ENCODE measurements around the gene LAMA5.

LAMA5 gene

DNA sequence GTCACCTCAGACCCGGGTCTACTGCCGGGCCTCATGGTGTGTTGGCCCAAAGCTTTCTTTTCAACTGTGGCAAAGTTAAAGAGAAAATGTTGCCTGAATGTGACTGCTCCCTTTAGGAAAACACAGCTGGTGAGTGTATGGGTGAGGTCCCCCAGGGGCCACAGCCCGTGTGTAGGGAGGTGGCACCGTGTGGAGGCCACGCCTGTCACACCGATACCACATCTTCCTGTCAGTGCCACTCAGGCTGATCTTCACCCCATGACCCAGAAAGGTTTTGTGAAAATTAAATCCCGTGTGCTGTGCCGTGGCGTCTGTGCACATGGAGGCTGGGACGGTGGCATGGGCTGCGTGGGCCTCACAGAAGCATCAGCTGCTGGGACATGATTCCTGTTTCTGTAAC lies 75.0 kb downstream of the LAMA5 start:
- H3K27ac ChIP-seq (ENCODE audit: low read length): no peak overlapping the region
- no peaks in the 10 kb centered on the region for H3K27me3 ChIP-seq (ENCODE audit: low read depth, low read length)
- H3K4me3 ChIP-seq (ENCODE audit: low read depth in 1 of 2, low read length in 2 of 2): no peak overlapping the region
- H3K36me3 ChIP-seq (ENCODE audit: control insufficient read depth in 1 of 2, insufficient read depth in 2 of 2, low read length in 2 of 2): peaks cover 34 to 72% of the 10 kb centered on the region in 2 donors
- H3K9me3 ChIP-seq (ENCODE audit: control insufficient read depth in 1 of 2, low read length in 2 of 2): no peaks in the 10 kb centered on the region
- H3K4me1 ChIP-seq (ENCODE audit: control insufficient read depth in 1 of 2, insufficient read depth in 2 of 2, low read length in 2 of 2): no peaks in the 10 kb centered on the region

DNA sequence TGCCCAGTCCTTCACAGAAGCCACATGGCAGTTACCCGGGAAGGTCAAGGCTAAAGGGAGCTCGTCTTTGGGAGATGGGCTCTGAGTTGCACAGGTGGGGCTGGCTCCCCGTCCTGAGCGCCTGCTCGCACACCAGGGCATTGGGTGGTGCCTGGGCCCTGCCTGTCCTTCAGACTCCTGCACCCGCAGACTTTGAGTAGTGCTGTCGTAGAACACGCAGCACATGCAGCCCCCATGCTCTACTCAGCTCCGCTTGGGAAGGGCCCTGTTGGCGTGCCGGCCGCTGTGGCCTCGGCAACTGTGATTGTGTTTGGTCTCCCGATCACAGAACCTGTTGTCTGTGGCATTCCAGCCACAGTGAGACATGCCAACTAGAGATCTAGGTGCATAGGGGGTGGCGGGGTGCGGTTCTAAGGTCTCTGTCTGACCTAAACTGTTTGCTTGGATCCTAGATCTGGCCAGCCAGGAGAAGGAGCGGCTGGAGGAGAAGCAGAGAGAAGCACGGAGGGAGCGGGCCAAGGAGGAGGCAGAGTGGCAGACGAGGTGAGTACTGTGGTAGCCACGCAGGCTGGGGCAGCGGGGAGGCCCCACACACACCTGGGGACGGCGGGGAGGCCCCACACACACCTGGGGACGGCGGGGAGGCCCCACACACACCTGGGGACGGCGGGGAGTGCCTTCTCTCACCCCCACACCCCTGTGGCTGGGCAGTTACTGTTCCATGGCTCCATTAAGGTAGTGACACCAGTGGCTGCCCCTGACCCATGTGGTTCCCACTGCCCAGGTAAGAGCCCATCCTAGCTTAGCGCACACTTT lies 75.7 kb downstream of the LAMA5 start:
- H3K27me3 ChIP-seq (ENCODE audit: low read depth, low read length): no peaks in the 10 kb centered on the region
- no peak overlapping the region for H3K27ac ChIP-seq (ENCODE audit: low read length)
- no peaks in the 10 kb centered on the region for H3K9me3 ChIP-seq (ENCODE audit: control insufficient read depth in 1 of 2, low read length in 2 of 2)
- no peaks in the 10 kb centered on the region for H3K4me1 ChIP-seq (ENCODE audit: control insufficient read depth in 1 of 2, insufficient read depth in 2 of 2, low read length in 2 of 2)
- H3K36me3 ChIP-seq (ENCODE audit: control insufficient read depth in 1 of 2, insufficient read depth in 2 of 2, low read length in 2 of 2): peaks cover 34 to 70% of the 10 kb centered on the region in 2 donors
- no peak overlapping the region for H3K4me3 ChIP-seq (ENCODE audit: low read depth in 1 of 2, low read length in 2 of 2)

DNA sequence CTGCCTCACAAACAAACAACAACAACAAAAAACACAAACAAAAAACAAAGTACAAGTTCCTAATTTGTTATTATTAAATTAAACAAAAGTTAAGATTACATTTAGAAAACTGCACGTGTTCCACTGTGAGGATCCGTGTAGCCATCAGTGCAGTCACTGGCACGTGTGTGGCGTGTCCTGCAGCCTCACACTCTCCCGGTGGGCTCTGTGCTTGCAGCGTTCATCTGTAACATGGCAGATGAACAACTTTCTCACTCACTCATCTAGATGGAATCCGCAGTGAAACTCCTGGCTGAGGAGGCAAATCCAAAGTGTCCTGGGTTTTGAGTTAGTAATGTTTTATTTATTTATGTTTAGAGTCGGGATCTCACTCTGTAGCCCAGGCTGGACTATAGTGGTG lies 77.2 kb downstream of the LAMA5 start:
- no peaks in the 10 kb centered on the region for H3K9me3 ChIP-seq (ENCODE audit: control insufficient read depth in 1 of 2, low read length in 2 of 2)
- peaks cover 27 to 72% of the 10 kb centered on the region in 2 donors for H3K36me3 ChIP-seq (ENCODE audit: control insufficient read depth in 1 of 2, insufficient read depth in 2 of 2, low read length in 2 of 2)
- H3K4me3 ChIP-seq (ENCODE audit: low read depth in 1 of 2, low read length in 2 of 2): no peak overlapping the region
- no peak overlapping the region for H3K27ac ChIP-seq (ENCODE audit: low read length)
- H3K4me1 ChIP-seq (ENCODE audit: control insufficient read depth in 1 of 2, insufficient read depth in 2 of 2, low read length in 2 of 2): no peaks in the 10 kb centered on the region
- no peaks in the 10 kb centered on the region for H3K27me3 ChIP-seq (ENCODE audit: low read depth, low read length)

DNA sequence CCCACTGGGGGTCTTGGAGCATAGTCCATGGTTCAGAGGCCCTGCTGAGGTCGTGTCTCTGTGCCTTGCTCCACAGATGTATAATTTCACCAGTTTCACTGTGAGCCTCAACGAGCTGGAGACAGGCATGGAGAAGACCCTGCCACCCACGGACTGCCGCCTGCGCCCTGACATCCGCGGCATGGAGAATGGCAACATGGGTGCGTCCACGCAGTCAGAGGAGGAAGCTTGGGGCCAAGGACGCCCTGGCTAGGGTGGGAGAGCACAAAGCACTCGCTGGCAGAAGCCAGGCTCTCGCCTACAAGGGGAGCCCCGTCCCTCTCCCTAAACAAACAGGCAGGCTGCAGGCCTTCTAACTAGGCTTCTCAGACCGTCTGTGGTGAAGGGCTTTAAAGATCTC lies 78.0 kb downstream of the LAMA5 start:
- no peak overlapping the region for H3K4me3 ChIP-seq (ENCODE audit: low read depth in 1 of 2, low read length in 2 of 2)
- no peak overlapping the region for H3K27ac ChIP-seq (ENCODE audit: low read length)
- H3K9me3 ChIP-seq (ENCODE audit: control insufficient read depth in 1 of 2, low read length in 2 of 2): no peaks in the 10 kb centered on the region
- H3K4me1 ChIP-seq (ENCODE audit: control insufficient read depth in 1 of 2, insufficient read depth in 2 of 2, low read length in 2 of 2): no peaks in the 10 kb centered on the region
- no peaks in the 10 kb centered on the region for H3K27me3 ChIP-seq (ENCODE audit: low read depth, low read length)
- peaks cover 24 to 75% of the 10 kb centered on the region in 2 donors for H3K36me3 ChIP-seq (ENCODE audit: control insufficient read depth in 1 of 2, insufficient read depth in 2 of 2, low read length in 2 of 2)

DNA sequence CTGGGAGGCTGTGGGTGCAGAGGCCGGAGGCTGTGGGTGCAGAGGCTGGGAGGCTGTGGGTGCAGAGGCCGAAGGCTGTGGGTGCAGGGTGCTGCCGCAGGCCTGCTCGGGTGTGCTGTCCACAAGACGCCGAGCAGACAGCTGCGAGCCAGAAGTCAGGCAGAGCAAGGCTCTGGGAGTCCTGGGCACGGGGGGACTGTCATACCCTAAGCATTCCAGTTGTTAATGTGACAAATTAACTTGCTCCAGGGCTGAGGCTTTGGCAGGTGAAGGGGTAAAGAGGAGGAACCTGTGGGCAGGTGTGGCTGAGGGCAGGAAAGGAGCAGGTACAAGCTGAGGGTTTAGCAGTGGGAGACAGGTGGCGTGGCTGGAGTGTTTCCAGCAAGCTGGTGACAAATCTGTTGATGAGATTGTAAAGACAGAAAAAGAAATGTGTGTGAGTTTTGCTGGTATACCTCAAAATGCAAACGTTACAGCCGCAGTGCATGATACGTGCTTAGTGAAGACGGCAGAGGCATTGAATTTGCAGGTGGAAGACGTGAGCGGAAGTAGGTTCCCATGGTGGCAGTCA lies 78.5 kb downstream of the LAMA5 start:
- Histone ChIP-seq H3K4me1 (ENCODE audit: control insufficient read depth in 1 of 2, insufficient read depth in 2 of 2, low read length in 2 of 2) (no peaks in the 10 kb centered on the region), H3K27ac (ENCODE audit: low read length) (no peak overlapping the region), H3K36me3 (ENCODE audit: control insufficient read depth in 1 of 2, insufficient read depth in 2 of 2, low read length in 2 of 2) (peaks cover 23 to 75% of the 10 kb centered on the region in 2 donors), H3K9me3 (ENCODE audit: control insufficient read depth in 1 of 2, low read length in 2 of 2) (no peaks in the 10 kb centered on the region), H3K4me3 (ENCODE audit: low read depth in 1 of 2, low read length in 2 of 2) (no peak overlapping the region), H3K27me3 (ENCODE audit: low read depth, low read length) (no peaks in the 10 kb centered on the region)

DNA sequence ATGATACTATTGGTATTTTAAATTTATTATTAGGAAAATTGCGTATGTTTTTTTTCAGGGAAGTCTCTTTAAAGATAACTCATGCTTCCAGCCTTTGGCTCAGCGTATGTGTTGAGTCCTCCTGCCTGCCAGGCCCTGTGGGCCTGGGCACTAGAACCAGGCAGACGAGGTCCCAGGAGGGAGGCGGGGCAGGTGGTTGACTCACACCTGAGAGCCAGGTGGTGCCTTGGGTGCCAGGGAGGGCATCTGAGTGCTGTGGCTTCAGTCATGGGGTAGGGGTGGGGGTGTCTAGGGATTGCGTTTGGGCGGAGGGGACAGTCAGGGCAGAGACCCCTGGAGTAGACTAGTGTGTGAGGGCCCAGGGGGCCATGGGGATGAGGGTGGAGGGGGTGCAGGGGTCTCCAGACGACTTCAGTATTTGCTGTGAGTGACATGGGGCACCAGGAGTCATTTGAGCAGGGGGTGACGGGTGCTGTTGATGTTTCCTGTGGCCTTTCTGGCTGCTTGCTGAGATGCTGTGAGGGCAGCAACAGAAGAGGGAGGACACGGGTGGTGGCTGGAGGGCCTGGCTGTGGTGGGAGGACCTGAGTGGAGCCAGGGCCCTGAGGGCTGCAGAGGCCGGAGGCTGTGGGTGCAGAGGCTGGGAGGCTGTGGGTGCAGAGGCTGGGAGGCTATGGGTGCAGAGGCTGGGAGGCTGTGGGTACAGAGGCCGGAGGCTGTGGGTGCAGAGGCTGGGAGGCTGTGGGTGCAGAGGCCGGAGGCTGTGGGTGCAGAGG lies 79.2 kb downstream of the LAMA5 start:
- H3K27me3 ChIP-seq (ENCODE audit: low read depth, low read length): no peaks in the 10 kb centered on the region
- H3K9me3 ChIP-seq (ENCODE audit: control insufficient read depth in 1 of 2, low read length in 2 of 2): no peaks in the 10 kb centered on the region
- H3K4me3 ChIP-seq (ENCODE audit: low read depth in 1 of 2, low read length in 2 of 2): no peak overlapping the region
- H3K36me3 ChIP-seq (ENCODE audit: control insufficient read depth in 1 of 2, insufficient read depth in 2 of 2, low read length in 2 of 2): peaks cover 20 to 75% of the 10 kb centered on the region in 2 donors
- no peak overlapping the region for H3K27ac ChIP-seq (ENCODE audit: low read length)
- H3K4me1 ChIP-seq (ENCODE audit: control insufficient read depth in 1 of 2, insufficient read depth in 2 of 2, low read length in 2 of 2): no peaks in the 10 kb centered on the region

DNA sequence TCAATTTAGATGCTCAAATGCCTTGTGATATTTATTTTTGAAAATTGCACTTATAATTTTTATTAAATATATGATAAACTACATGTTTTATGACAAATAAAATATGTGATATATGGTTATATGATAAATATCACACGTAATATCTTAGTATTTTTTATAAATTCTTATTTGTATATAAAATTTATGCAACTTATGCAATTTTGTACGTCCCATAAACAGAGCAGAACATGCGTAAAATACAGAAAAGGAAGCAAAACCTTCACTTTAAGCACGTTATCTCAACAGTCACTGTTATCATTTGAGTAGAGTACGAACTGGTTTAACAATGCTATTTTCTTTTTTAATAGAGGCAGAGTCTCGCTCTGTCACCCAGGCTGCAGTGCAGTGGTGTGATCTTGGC lies 80.0 kb downstream of the LAMA5 start:
- Histone ChIP-seq H3K36me3 (ENCODE audit: control insufficient read depth in 1 of 2, insufficient read depth in 2 of 2, low read length in 2 of 2) (peaks cover 21 to 81% of the 10 kb centered on the region in 2 donors), H3K27ac (ENCODE audit: low read length) (no peak overlapping the region), H3K9me3 (ENCODE audit: control insufficient read depth in 1 of 2, low read length in 2 of 2) (no peaks in the 10 kb centered on the region), H3K27me3 (ENCODE audit: low read depth, low read length) (no peaks in the 10 kb centered on the region), H3K4me1 (ENCODE audit: control insufficient read depth in 1 of 2, insufficient read depth in 2 of 2, low read length in 2 of 2) (no peaks in the 10 kb centered on the region), H3K4me3 (ENCODE audit: low read depth in 1 of 2, low read length in 2 of 2) (no peak overlapping the region)

DNA sequence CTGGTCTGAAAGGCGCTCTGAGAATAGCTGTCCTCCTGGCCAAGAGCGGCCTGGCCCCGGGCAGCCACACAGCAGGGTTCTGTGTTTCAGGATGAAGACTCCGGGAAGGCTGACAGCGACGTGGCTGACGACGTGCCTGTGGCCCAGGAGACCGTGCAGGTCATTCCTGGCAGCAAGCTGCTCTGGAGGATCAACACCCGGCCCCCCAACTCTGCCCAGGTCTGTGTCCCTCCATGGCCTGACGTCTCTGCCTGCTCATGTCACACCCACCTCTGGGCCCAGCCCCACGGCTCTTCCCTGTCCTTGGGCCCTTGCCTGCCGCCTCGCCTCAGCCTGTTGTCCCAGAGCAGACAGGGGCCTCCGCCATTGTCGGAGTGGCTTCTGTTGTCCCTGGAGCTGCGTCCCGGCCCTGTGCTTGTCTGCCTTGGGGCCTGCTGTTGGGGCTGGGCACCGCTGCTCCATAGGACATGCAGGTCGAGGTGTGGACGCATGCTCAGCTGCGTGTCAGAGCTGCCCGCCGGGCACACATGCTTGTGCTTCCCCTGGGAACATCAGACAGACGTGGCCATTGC lies 80.5 kb downstream of the LAMA5 start:
- Histone ChIP-seq H3K27ac (ENCODE audit: low read length) (no peak overlapping the region), H3K36me3 (ENCODE audit: control insufficient read depth in 1 of 2, insufficient read depth in 2 of 2, low read length in 2 of 2) (peaks cover 24 to 81% of the 10 kb centered on the region in 2 donors), H3K4me1 (ENCODE audit: control insufficient read depth in 1 of 2, insufficient read depth in 2 of 2, low read length in 2 of 2) (no peaks in the 10 kb centered on the region), H3K4me3 (ENCODE audit: low read depth in 1 of 2, low read length in 2 of 2) (no peak overlapping the region), H3K9me3 (ENCODE audit: control insufficient read depth in 1 of 2, low read length in 2 of 2) (no peaks in the 10 kb centered on the region), H3K27me3 (ENCODE audit: low read depth, low read length) (no peaks in the 10 kb centered on the region)

DNA sequence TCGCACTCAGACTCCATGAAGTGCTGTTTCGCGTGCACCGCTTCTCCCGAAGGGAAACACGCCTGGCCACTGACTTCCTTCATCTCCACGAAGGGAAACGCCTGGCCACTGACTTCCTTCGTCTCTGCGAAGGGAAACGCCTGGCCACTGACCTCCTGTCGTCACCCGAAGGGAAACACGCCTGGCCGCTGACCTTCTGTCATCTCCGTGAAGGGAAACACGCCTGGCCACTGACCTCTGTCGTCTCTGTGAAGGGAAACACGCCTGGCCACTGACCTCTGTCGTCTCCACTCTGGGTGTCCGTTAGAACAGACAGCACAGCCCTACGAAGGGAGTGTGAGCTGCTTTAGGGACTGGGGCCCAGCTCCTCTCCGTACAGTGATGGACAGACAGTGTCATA lies 81.4 kb downstream of the LAMA5 start:
- Histone ChIP-seq H3K4me3 (ENCODE audit: low read depth in 1 of 2, low read length in 2 of 2) (no peak overlapping the region), H3K27ac (ENCODE audit: low read length) (no peak overlapping the region), H3K27me3 (ENCODE audit: low read depth, low read length) (no peaks in the 10 kb centered on the region), H3K9me3 (ENCODE audit: control insufficient read depth in 1 of 2, low read length in 2 of 2) (no peaks in the 10 kb centered on the region), H3K36me3 (ENCODE audit: control insufficient read depth in 1 of 2, insufficient read depth in 2 of 2, low read length in 2 of 2) (peaks cover 32 to 81% of the 10 kb centered on the region in 2 donors), H3K4me1 (ENCODE audit: control insufficient read depth in 1 of 2, insufficient read depth in 2 of 2, low read length in 2 of 2) (no peaks in the 10 kb centered on the region)

DNA sequence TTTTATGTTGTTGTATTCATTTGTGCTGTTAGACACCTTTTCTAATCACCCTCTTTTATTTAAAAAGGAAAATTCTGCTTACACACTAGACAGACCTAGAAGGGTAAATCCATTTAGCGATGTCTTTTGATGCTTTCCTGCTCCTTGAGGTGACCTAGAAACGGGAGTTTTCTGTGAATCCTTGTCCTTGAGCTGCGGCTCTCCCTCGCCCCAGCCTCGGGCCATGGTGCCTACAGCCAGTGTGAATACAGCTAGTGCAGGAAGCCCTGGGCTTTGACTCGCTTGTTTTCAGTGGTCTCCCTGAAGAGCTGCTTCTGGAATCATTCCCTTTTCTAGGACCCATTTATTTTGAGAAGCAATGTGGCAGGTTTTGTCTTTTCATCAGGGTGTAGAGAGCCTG lies 82.0 kb downstream of the LAMA5 start:
- H3K36me3 ChIP-seq (ENCODE audit: control insufficient read depth in 1 of 2, insufficient read depth in 2 of 2, low read length in 2 of 2): peaks cover 38 to 86% of the 10 kb centered on the region in 2 donors
- H3K27ac ChIP-seq (ENCODE audit: low read length): no peak overlapping the region
- no peak overlapping the region for H3K4me3 ChIP-seq (ENCODE audit: low read depth in 1 of 2, low read length in 2 of 2)
- no peaks in the 10 kb centered on the region for H3K4me1 ChIP-seq (ENCODE audit: control insufficient read depth in 1 of 2, insufficient read depth in 2 of 2, low read length in 2 of 2)
- H3K27me3 ChIP-seq (ENCODE audit: low read depth, low read length): no peaks in the 10 kb centered on the region
- H3K9me3 ChIP-seq (ENCODE audit: control insufficient read depth in 1 of 2, low read length in 2 of 2): no peaks in the 10 kb centered on the region

DNA sequence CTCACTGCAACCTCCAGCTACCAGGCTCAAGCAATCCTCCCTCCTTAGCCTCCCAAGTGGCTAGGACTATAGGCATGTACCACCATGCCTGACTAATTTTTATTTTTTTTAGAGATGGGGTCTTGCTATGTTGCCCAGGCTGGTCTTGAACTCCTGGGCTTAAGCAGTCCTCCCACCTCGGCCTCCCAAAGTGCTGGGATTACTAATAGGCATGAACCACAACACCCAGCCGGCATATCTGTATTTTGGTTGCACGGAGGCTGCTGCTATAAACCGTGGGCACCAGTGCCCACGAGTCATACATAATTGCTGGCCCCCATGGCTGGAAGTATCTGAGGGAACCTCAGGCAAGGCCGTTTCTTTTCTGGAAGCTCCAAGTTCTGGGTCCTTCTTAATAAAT lies 82.7 kb downstream of the LAMA5 start:
- Histone ChIP-seq H3K4me1 (ENCODE audit: control insufficient read depth in 1 of 2, insufficient read depth in 2 of 2, low read length in 2 of 2) (no peaks in the 10 kb centered on the region), H3K4me3 (ENCODE audit: low read depth in 1 of 2, low read length in 2 of 2) (no peak overlapping the region), H3K27me3 (ENCODE audit: low read depth, low read length) (no peaks in the 10 kb centered on the region), H3K36me3 (ENCODE audit: control insufficient read depth in 1 of 2, insufficient read depth in 2 of 2, low read length in 2 of 2) (peaks cover 41 to 86% of the 10 kb centered on the region in 2 donors), H3K27ac (ENCODE audit: low read length) (no peak overlapping the region), H3K9me3 (ENCODE audit: control insufficient read depth in 1 of 2, low read length in 2 of 2) (no peaks in the 10 kb centered on the region)

Measured in muscle layer of duodenum (tissue), 2 donors.